Stimulated activated CD8-positive, alpha-beta memory T cell treated with anti-CD3 and anti-CD28 coated beads, Interleukin-15, amount 100 ng/mL, for 1 hour (primary cell): ENCODE data around the gene ABR.
"Not testable (repeated sequence)": the region's sequence is repeated elsewhere in the genome, so short reads cannot be mapped to it uniquely, and the experiment has no call there.

Source experiments
- DNase-seq: peaks from one replicate; pipeline ENCODE4 v3.0.0-alpha.2; 2020; ENCODE audit warnings: low read depth

Gene ABR

GRCh38 chr17:1047879-1048470 lies 131.8 kb downstream of the ABR start:
- no peak for DNase-seq

- DNase-seq, result no peak
Measured at GRCh38 chr17:1047177-1047878, 132.5 kb downstream of the ABR start.

GRCh38 chr17:1045456-1045855 lies 134.3 kb downstream of the ABR start:
- DNase-seq, result no peak

- not testable (repeated sequence) for DNase-seq
Measured at GRCh38 chr17:1044387-1045009, 135.3 kb downstream of the ABR start.

GRCh38 chr17:1043601-1044251 lies 136.1 kb downstream of the ABR start:
- no peak for DNase-seq

- no peak for DNase-seq
Measured at GRCh38 chr17:1042486-1042885, 137.3 kb downstream of the ABR start.

GRCh38 chr17:1041746-1042145 lies 138.0 kb downstream of the ABR start:
- no peak for DNase-seq

- no peak for DNase-seq
Measured at GRCh38 chr17:1040216-1040600, 139.6 kb downstream of the ABR start.

GRCh38 chr17:1039511-1040215 lies 140.1 kb downstream of the ABR start:
- DNase-seq, result no peak

GRCh38 chr17:1039123-1039507 lies 140.7 kb downstream of the ABR start:
- no peak for DNase-seq

- DNase-seq, result no peak
Measured at GRCh38 chr17:1038459-1039122, 141.2 kb downstream of the ABR start.

- DNase-seq, result no peak
Measured at GRCh38 chr17:1037238-1037879, 142.4 kb downstream of the ABR start.

- DNase-seq, result no peak
Measured at GRCh38 chr17:1036845-1037237, 142.9 kb downstream of the ABR start.

- DNase-seq, result no peak
Measured at GRCh38 chr17:1036171-1036844, 143.5 kb downstream of the ABR start.

GRCh38 chr17:1035546-1036170 lies 144.1 kb downstream of the ABR start:
- DNase-seq, result no peak

GRCh38 chr17:1034652-1035210 lies 145.1 kb downstream of the ABR start:
- no peak for DNase-seq

- DNase-seq, result no peak
Measured at GRCh38 chr17:1033503-1033902, 146.3 kb downstream of the ABR start.

- DNase-seq, result no peak
Measured at GRCh38 chr17:1032391-1032790, 147.4 kb downstream of the ABR start.

GRCh38 chr17:1031711-1032110 lies 148.1 kb downstream of the ABR start:
- DNase-seq, result no peak
